ENCODE measurements around the gene SORCS3.
"Not testable (repeated sequence)": the region's sequence is repeated elsewhere in the genome, so short reads cannot be mapped to it uniquely, and the experiment has no call there.

Gene SORCS3

DNA sequence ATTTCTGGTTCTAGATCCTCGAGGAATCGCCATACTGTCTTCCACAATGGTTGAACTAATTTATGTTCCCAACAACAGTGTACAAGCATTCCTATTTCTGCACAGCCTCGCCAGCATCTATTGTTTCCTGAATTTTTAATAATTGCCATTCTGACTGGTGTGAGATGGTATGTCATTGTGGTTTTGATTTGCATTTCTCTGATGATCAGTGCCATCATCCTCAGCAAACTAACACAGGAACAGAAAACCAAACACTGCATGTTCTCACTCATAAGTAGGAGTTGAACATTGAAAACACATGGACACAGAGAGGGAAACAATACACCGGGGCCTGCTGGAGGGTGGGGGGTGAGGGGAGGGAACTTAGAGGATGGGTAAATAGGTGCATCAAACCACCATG lies 62.2 kb downstream of the SORCS3 start:
- DNase-seq: not testable (repeated sequence)

DNA sequence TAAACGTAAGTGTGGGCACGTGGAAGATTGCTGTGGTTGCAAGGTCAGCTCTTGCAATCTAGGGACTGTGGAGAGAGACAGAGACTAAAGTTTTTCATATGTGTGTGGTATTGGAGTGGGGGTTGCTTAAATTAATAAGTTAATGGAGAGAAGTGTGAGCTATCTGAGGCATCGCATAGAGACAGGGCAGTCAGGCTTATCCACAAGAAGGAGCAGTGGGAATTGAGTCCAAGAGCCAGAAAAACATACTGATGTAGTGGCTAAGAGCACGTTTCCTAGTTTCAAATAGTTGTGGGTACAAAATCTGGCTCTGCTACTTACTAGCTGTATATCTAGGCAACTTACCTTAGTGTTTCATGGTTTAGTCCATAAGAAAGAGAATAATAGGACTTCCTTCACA lies 65.8 kb downstream of the SORCS3 start:
- no peak for DNase-seq

DNA sequence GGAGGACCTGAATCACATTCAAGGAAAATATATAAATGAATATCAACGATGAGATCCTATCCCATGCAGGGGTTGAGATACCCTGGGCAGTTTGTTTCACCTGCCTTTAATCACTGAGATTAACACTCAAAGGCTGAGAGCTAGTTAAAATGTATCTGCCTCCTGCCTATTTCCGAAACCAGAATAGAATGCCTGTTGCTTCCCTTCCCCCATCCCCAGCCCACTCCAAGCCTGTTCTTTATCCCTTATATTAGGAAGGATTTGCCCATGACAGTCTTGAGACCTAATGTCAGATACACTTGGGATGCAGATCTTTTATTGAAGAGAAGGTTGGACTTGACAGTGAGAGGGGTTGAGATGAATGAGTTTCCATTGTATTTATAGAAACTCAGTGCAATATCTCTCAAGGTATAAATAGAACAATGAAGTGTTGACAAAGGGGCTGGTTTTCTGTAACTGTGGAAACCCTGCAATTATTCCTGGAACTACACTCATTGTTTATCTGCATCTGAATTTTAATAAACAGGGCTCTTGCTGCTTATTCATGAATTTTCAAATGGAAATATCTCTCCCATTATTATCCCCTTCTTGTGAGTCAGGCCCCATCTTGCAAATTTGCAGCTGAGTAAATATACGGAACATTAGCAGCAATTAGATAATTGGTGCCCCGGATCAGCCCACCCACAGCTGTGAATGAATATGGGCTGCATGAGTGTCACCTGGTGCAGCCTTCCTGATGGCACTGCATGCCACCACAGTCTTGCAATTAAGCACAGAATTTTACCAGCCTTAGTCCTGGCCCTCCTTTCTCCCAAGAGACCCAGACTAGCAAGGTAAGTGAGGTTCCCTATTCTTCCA lies 66.7 kb downstream of the SORCS3 start:
- peak; percentile 68 for DNase-seq

DNA sequence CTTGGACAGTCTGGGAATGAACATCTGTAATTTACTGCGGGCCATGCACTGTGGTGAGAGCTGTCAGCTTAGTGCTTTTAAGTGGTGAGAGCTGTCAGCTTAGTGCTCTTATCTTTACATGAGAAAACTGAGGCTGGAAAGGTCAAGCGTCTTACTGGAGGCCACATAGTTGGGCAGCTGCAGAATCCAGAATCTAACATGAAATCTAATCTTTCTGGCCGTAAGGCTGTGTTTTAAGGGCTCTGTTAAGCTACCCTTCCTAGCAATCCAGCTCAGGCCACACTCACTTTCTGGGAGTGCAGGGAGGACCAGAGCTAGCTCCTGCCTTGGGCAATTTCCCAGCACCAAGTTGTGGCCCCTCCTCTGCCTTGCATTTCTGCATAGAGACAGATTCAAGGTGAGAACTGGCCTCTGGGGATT lies 70.2 kb downstream of the SORCS3 start:
- no peak for DNase-seq

DNA sequence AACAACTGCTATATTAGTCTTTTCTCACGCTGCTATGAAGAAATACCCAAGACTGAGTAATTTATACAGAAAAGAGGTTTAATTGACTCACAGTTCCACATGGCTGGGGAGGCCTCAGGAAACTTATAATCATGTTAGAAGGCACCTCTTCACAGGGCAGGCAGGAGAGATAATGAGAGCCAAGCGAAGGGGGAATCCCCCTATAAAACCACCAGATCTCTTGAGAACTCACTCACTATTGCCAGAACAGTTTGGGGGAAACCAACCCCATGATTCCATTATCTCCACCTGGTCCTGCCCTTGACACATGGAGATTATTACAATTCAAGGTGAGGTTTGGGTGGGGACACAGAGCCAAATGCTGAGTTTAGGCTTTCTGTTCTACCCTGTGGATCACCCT lies 89.5 kb downstream of the SORCS3 start:
- not testable (repeated sequence) for DNase-seq

DNA sequence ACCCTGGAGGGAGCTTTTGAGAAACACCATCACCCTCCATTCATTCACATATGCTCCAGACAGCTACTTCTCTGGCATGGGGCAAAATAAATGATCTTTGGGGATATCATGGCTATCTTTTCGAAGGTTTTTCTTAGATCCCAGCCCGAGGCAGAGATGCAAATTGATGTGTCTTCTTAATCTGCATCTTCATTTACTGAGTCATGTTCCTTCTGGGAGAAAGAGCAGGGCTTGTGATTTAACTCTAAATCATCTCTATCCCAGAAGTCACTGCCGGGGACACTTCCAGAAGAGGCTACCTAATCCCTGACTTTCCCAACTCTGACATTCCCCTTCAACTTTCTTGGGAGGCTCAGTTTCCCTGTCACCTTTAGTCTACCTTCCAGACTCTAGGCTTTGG lies 90.1 kb downstream of the SORCS3 start:
- DNase-seq: no peak

DNA sequence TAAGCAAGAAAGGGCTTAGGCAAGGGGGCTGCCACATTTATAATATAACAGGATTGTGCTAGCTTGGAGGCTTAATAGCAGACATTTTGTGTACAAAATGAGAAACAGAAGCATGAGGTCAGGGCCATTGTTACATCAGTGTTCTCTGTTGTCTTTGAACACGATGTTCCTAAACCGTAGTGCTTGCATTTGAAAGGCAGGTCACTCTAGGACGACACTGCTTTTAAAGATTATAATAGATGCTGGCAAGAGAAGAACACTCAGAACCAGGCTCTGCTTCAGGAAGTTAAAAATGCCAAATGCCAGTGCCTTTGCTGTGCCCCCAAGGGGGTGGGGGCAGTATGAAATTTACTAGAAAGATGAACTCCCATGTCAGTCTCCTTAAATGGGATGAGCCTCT lies 91.1 kb downstream of the SORCS3 start:
- no peak for DNase-seq

DNA sequence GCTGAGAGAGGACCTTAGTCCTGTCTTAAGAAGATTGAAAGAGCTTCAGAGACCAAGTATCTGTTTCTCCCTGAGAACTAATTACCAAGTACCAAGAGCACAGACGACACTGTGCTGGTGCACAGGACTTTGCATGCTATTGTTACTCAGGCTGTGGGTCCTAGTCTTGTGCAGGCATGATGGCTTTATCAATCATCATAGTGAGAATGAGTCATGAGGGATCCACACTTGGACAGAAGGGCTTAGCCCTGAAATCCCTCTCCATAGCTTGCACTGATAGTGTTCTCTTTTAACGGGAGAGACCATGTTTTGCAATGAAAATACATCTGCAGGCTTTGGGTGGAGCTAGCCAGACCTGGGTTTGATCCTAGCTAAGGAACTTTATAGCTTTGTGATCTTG lies 93.3 kb downstream of the SORCS3 start:
- no peak for DNase-seq

DNA sequence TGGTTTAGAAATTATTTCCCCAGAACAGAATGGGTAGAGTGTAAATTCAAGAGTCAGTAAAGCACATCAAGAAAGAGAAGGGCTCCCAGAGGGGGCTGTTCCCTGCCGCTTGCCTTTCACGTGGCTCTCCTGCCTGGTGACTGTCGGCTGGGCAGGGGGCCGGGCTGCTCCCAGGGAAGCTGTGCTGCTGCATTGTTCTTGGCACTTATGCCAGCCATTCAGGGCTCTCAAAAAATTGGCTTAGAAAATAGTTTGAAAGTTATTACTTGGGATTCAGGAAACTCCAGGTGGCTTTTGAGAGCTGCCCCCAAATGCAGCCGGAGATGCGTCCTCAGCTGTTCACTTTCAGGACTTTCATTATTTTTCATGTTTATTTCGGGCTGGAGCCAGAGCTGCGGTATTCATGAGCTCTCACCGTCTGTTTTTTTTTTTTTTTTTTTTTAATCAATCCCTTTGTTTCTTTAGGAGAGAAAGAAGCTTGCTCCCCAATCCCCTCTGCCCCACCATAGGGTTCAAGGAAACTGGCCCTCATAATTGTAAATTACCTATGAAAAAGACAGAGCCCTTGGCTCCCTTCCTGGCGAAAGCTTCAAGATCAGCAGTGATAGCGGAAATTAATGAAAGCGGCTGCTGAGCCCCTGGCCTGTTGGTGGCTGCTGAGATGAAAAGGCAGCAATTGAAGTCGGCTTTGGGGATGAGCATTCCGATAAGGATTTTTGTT lies 94.1 kb downstream of the SORCS3 start:
- DNase-seq: no peak

DNA sequence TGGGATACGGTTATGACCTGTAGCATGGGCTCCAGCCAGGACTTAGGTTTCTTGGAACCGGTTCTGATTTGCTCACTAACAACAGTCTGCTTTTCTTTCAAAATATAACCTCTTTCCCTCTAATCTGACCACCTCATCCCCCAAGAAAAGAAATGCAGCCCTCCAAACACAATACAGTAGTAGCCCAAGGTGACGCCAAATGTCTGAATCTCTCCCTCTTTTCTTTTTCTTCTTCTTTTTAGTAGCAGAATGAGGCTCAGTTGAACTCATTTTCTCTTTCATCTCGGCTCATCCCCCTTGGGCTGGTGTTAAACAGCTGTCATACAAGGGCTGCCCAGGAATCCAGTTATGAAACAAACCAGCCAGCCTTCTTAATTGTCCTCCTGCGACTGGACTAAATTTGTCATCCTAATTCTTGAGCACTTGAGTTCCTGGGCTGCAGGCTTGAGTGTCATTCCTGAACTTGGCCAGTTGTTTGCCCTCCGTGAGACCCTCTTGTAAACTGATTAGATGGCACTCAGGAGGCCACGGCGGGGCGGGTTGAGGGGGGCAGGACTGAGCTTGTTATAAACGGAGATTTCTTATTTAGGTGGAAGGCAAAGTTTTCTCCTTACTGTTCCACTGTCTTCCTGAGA lies 94.8 kb downstream of the SORCS3 start:
- DNase-seq: no peak

DNA sequence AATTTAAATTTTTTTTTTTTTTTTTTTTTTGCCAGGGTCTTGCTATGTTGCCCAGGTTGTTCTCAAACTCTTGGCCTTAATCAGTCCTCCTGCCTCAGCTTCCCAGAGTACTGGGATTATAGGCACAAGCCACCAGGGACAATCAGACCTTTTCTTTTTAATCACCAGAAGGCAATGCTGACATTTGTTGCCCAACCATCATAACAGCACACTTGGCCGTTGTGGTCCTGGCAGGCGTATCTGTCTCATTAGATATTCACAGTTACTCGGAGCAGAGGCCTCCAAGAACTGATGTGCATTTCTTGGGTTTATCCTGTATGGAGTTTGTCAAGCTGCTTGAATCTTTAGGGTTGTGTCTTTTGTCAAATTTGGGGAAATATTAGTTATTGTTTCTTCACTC lies 100.0 kb downstream of the SORCS3 start:
- DNase-seq: no peak

DNA sequence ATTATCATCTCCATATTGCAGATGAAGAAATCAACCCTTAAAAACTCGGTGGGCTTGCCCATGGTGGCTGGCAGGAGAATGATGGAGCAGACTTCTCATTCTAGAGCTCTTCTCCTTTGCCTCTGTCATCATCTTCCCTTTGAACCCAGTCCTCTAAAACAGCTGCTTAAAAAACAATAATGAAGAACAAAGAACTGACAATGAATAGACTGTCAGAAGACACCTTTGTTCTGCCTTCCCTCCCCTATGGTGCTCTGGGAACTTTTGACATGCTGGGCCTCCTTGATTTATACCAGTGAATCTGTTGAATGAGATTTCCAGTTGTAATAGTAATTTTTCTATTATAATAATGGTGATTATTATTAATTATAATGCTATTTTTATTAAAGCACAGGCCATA lies 103.0 kb downstream of the SORCS3 start:
- no peak for DNase-seq

DNA sequence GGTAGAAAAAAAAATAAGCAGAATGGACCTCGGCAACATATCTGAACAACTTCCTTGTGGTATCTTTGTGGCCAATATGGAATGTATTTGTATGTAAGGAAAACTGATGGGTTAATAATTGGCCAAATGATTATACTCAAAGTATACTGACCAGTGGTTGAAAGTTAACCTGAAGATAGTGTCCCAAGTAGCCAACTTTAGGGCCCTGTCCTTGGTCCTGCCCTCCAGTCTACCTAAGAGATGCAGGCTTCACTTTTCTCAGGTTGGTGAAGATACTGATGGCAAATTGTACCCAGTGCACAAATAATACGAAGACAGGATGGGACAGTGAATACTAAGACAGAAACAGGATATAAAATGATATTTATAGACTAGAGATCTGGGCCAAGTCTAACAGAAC lies 109.2 kb downstream of the SORCS3 start:
- DNase-seq: no peak

DNA sequence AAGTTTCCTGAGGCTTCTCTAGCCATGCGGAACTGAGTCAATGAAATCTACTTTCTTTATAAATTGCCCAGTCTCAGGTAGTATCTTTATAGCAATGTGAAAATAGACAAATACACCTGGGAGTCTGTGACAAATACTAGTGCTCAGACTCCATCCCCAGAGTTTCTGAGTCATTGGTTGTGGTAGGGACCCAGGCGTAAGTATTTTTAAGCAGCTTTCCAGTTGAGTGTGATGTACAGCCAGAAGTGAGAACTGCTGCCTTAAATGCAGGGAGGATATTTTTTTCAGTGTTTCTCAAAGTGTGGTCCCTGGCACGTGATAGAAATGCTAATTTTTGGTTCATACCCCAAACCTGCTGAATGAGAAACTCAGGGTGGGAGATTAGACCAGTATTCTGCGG lies 121.7 kb downstream of the SORCS3 start:
- no peak for DNase-seq

DNA sequence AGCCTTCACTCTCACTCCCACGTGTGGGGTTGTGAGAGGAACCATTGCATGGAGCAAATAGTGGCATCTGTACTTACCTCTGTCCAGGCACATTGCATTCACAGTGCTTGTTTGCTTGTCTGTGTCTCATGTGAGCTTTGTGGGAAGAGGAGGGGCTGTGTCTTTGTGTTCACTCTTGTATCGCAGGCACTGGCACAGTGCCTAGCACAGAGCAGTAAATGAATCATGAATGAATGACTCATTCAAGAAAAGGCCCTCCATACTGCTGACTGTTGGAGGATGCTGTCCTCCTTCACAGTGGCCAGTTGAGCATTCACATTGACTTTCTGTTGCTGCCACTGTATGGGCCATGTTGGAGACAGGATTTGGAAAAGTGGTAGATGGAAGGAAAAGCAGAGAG lies 125.3 kb downstream of the SORCS3 start:
- DNase-seq: no peak

DNA sequence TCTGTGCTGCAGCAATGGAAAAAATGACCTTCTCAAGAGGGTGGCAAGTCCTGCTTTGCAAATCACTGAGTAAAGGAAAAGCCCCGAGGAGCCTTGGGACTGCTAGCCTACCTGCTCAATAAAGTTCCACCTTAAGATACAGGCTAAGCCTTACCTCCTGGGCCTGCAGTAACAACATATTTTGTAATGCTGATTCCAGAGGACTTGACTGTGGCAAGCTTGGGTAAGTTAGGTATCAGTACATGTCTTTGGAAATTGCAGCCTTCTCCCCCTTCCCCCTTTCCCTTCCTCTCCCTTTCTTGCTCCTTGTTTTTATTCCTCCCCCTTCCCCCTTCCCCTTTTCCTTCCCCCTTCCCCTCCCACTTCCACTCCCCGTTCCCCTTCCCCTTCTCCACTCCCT lies 126.2 kb downstream of the SORCS3 start:
- no peak for DNase-seq

DNA sequence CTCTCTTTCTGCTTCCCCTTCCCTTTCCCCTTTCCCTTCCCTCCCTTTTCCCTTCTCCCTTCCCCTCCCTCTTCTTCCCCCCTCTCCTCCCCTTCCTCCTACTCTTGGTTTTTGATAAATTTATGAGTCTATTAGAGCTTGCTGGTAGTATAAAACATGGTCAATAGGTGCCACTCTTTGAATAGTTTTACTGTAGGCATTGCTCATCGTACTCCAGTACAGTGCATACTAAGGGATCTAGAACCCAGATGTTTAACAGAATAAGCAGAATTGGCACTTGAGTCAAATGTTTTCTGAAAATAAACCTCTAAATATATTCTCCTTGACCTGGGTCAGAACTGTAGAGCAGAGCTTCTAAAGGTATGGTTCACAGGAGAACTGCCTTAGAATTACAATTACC lies 126.7 kb downstream of the SORCS3 start:
- DNase-seq: no peak

DNA sequence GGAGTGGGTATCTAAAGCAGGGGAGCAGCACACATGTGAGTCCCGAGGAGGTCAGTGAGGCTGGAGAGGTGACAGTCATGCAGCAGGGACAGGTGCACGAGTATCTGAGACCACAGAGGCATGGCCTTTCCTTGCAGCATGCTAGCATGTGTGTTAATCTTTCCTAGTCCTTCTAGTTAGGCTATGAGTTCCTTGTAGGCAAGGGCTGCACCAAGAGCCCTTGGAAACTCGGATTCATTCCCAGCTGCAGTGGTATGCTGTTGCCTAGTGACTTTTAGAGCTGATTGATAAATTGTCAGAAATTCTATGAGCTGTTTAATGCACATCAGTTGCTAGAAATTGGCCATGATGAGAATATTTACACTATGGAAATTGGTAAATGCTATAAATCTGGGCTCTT lies 132.0 kb downstream of the SORCS3 start:
- DNase-seq: no peak

DNA sequence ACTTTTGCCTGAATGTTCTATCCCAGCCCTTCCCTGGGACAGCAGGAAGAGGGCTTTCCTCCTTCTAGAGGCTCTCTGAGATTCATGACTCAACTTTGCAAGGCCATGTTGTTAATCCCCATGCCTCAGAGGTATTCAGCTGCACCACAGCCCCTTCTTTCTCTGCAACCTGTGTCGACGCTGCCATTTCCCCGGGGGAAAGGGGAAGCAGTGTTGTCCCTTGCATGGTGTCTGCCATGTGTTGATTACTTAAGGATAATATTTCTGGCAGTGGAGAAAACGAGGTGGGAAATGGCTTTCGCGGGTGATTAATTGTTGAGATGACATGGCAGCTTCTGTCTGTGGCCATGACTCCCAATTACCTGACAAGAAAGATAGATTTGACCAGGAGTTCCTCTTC lies 133.1 kb downstream of the SORCS3 start:
- no peak for DNase-seq

DNA sequence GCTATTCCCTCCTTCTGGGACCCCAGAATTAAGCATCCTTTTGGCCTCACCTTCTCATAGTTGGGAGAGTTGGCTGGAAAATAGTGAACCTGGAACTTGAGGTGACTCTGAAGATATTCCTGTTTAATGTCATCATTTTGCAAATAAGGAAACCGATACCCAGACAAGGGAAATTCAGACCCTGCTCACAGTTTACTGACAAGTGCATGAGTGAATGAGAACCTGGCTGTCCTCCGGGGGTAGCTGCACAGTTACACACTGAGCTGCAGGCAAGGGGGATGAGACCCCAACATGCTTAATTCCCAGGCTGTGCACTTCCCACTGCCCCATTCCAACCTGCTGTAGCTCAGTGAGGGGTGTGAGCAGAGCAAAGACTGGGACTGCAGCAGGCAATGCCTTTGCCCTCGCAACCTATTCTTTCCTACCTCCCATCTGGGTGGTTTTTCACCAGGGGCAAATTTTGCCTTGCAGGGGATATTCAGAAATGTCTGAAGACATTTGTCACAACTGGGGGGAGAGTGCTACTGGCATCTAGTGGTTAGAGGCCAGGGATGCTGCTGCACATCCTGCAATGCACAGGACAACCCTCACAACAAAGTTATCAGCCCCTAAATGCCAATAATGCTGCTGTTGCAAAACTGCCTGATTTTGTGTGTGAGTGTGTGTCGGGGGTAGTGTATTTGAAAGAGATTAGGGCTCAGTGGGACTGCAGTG lies 136.2 kb downstream of the SORCS3 start:
- no peak for DNase-seq

DNA sequence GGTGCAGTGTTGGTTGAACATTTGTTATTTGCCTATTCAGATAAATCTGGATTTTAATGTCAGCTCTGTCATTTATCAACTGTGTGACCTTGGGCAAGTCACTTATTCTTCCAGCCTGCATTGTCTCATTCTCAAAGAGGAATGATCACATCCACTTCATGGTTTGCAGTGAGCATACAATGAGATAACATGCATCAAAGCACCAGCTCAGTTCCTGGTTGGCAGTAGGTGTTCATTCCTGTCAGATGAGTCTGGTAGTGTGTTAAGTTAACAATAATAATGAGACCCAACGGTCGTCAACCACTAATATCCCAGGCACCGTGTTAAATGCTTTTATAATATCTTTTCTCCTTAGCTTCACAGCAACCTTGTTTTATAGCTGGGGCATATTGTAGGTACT lies 137.3 kb downstream of the SORCS3 start:
- DNase-seq: no peak

DNA sequence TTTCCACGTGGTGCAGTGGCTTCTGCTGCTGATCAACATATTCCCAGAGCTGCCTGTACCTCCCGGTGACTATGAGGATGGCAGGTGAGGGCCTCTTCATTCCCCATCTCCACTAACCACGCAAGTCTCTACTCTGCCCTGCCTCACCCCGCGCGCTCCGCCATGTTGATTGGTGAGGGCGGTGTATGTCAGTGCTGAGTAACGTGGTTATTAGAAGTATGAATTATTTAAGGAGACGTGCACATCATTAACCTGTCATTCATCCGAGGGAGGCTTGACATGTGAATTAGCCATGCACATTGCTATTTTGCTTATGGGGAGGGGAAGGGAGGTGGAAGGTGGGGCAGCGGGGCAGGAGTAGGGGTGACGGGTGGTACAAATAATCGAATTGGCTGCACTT lies 138.6 kb downstream of the SORCS3 start:
- DNase-seq: no peak

DNA sequence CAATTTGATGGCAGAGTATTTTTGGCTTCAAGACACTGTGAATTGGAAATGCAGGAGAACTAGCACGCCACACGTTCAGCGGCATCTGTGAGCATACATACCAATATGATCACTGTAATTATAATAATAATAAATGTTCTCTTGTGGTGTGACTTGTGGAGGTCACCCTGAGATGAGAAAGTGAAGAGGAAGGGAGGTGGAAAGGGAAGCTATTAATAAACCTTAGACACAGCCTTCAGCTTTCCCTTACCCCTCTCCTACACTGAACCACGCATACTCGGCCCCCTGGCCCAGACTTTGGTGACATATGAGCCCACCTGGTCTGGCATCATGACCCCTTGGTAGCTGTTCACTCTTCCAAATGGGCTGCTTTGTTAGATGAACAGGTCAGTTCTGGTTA lies 139.1 kb downstream of the SORCS3 start:
- no peak for DNase-seq

Measured in COR-L47 (cell line).